Measurements from ENCODE around the gene GEMIN2. TPM values are rescaled to one million over a fixed set of nuclear protein-coding genes. Genes with fewer than 3 reads are reported as not detected.
"Not testable (repeated sequence)": the region's sequence is repeated elsewhere in the genome, so short reads cannot be mapped to it uniquely, and the experiment has no call there.

GEMIN2 gene
- total RNA-seq, 1 donor: 17.0 TPM

- no peak for DNase-seq (ENCODE audit: low read depth in 2 of 3, low spot score in 2 of 3)
Observed at GRCh38 chr14:39175445-39176262, 61.5 kb downstream of the GEMIN2 start.

DNA sequence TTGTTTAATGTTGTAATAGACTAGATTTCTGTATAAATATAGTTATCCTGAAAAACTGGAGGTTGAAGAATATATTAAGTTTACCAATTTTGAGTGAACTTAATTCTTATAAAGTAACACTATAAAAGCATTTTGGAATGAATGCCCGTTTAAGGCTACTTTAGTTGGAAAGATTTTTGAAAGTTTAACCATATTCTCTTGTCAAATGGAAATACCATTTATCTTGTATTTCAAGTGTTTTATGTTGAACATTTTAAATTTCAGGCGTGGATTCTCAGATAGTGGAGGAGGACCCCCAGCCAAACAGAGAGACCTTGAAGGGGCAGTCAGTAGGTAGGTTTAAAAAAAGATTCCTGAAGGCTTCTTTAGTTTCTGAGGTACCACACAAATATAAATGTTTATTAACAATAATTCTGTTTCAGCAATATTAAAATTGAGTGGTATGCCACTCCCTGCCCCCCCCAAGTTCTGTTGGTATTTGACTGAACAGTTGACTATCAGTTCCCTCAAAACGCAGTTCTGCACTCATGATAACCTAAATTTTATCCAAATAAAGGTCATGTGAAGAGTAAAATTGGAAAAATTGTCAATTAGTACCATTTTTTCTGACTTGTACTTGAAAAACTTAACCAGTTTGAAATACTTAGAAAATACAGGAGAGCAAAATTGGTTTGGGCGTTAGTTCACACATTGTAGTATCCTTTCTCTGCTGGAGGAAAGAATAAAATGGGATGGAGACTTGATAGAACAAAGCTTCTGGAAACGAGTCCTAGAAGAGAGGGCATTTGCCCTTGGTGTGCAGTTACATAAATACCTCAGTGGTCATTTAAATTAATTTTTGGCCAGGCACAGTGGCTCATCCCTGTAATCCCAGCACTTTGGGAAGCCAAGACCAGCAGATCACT, 62.4 kb downstream of the GEMIN2 start:
- no peak for DNase-seq (ENCODE audit: low read depth in 2 of 3, low spot score in 2 of 3)

- DNase-seq (ENCODE audit: low read depth in 2 of 3, low spot score in 2 of 3): no peak
Observed at GRCh38 chr14:39177168-39177545, 63.0 kb downstream of the GEMIN2 start.

- DNase-seq (ENCODE audit: low read depth in 2 of 3, low spot score in 2 of 3): no peak
Observed at GRCh38 chr14:39179042-39179441, 64.9 kb downstream of the GEMIN2 start.

DNA sequence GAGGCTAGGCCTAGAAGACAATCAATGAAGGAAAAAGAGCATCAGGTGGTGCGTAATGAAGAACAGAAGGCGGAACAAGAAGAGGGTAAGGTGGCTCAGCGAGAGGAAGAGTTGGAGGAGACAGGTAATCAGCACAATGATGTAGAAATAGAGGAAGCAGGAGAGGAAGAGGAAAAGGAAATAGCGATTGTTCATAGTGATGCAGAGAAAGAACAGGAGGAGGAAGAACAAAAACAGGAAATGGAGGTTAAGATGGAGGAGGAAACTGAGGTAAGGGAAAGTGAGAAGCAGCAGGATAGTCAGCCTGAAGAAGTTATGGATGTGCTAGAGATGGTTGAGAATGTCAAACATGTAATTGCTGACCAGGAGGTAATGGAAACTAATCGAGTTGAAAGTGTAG, 66.4 kb downstream of the GEMIN2 start:
- no peak for DNase-seq (ENCODE audit: low read depth in 2 of 3, low spot score in 2 of 3)

GRCh38 chr14:39181026-39181692, 67.0 kb downstream of the GEMIN2 start:
- DNase-seq (ENCODE audit: low read depth in 2 of 3, low spot score in 2 of 3): no peak

DNA sequence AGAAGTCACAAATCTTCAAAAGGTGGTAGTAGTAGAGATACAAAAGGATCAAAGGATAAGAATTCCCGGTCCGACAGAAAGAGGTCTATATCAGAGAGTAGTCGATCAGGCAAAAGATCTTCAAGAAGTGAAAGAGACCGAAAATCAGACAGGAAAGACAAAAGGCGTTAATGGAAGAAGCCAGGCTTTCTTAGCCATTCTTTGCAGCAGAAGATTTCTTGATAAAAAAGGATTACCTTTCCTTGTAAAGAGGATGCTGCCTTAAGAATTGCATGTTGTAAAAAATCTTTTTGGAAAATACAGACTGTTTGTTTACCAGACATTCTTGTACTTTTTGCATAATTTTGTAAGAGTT, 67.5 kb downstream of the GEMIN2 start:
- DNase-seq (ENCODE audit: low read depth in 2 of 3, low spot score in 2 of 3): no peak

DNA sequence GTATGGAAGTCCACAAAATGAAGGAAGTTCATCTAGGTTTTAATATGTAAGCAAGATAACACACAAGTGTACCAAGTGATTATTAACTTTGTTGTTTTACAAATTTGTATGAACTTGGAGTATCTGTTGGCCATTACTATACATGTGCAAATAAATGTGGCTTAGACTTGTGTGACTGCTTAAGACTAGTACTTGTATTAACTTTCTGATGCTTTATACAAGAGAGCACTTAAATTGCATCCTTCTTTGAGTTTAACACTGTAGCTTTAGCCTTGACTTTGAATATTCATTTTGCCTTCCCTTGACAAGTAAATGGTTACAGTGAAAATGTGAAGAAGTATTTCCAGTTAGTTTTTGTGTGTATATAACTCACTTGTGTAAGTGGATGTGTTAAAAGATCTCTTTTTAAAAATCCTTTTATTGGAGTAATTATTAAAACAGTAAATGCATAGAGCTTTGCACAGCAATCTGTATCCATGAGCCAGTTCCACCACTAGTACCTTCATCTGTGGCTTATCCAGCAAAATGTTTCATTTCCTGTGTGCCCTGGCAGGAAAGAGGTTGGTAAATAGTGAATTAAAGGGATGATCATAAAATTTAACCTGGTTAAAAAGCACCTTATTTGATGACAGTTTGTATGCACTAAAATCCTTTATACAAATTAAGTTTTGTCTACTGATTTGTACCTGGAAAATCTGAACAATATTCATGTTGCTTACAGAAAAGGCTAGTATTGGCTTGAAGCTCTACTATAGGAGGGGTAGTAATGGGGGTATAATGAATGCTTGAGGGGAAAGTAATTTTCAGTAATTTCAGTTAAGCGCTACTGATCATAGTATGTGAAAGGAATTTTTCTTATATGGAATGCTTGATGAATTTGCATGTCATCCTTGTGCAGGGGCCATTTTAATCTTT, 68.9 kb downstream of the GEMIN2 start:
- DNase-seq (ENCODE audit: low read depth in 2 of 3, low spot score in 2 of 3): no peak

- DNase-seq (ENCODE audit: low read depth in 2 of 3, low spot score in 2 of 3): not testable (repeated sequence)
Observed at GRCh38 chr14:39183685-39184003, 69.5 kb downstream of the GEMIN2 start.

DNA sequence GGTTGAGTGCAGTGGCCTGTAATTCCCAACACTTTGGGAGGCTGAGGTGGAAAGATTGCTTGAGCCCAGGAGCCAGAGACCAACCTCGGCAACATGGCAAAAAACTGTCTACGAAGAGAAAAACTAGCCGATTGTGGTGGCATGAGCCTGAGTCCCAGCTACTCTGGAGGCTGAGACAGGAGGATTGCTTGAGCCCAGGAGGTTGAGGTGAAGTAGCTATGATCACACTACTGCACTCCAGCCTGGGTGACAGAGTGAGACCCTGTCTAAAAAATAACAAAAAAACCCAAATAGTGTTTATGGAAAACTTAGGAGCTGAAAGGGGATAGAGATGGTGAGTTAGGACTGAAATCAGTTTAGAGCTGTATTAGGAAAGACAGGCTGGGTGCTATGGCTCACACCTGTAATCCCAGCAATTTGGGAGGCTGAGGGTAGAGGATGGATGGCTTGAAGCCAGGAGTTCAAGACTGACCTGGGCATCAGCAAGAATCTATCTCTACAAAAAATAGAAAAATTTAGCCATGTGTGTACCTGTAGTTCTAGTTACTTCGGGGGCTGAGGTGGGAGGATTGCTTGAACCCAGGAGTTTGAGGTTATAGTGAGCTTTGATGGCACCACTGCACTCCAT, 70.6 kb downstream of the GEMIN2 start:
- no peak for DNase-seq (ENCODE audit: low read depth in 2 of 3, low spot score in 2 of 3)

GRCh38 chr14:39185256-39186049, 71.3 kb downstream of the GEMIN2 start:
- DNase-seq (ENCODE audit: low read depth in 2 of 3, low spot score in 2 of 3): no peak

Small RNA genes lying within 50 kb of the gene (small RNA-seq; reads per million reads assigned to genes)
- not detected for gene AL109628.1

Other genes with a start within 250 kb of the GEMIN2 start
- gene SEC23A, start 11.1 kb upstream of the GEMIN2 start, total RNA-seq: 48.2 TPM
- 20.7 TPM for gene TRAPPC6B, start 56.0 kb downstream of the GEMIN2 start, total RNA-seq
- 22.9 TPM for gene PNN, start 60.9 kb downstream of the GEMIN2 start, total RNA-seq
- gene MIA2, start 119.6 kb downstream of the GEMIN2 start, total RNA-seq: 7.8 TPM

All from hematopoietic multipotent progenitor cell (in vitro differentiated cells).